Epithelial cell of prostate (primary cell): ENCODE results near the gene ROM1.
"Not testable (repeated sequence)": the region's sequence is repeated elsewhere in the genome, so short reads cannot be mapped to it uniquely, and the experiment has no call there.

Experiments
- DNase-seq: peaks from one replicate; pipeline ENCODE4 v3.0.0-alpha.2; 2011; ENCODE audit warnings: low read depth, low spot score
- H3K27ac ChIP-seq: fragments of 450-650 bp; 2 replicates; pipeline ENCODE4 v1.5.1; 2017; ENCODE audit warnings: mild to moderate bottlenecking

Gene ROM1

GRCh38 chr11:62612366-62613290, at the start of gene ROM1, which contains the start of gene EML3:
TSS of gene ROM1 (plus strand) at chr11:62613257. CDS start at chr11:62613282, 25 bp downstream.
TSS of gene EML3 (minus strand) at chr11:62612775. CDS start at chr11:62612457, 318 bp downstream.
- peak within 1 kb of the TSS; percentile 67 for H3K27ac ChIP-seq
- DNase-seq: no peak

- no peak for DNase-seq
- peak overlapping the region; percentile 12 for H3K27ac ChIP-seq
Observed at GRCh38 chr11:62565100-62565802, 47.8 kb upstream of the ROM1 start.

- H3K27ac ChIP-seq: peak overlapping the region; percentile 12
- DNase-seq: no peak
Observed at GRCh38 chr11:62566247-62566646, 46.8 kb upstream of the ROM1 start.

- H3K27ac ChIP-seq: peak overlapping the region; percentile 8
- no peak for DNase-seq
Observed at GRCh38 chr11:62567018-62567633, 45.9 kb upstream of the ROM1 start.

- peak overlapping the region; percentile 9 for H3K27ac ChIP-seq
- no peak for DNase-seq
Observed at GRCh38 chr11:62569611-62570010, 43.4 kb upstream of the ROM1 start.

- DNase-seq: not testable (repeated sequence)
- H3K27ac ChIP-seq: peak overlapping the region; percentile 9
Observed at GRCh38 chr11:62570903-62571302, 42.2 kb upstream of the ROM1 start.

- H3K27ac ChIP-seq: peak overlapping the region; percentile 78
- not testable (repeated sequence) for DNase-seq
Observed at GRCh38 chr11:62571493-62571892, 41.6 kb upstream of the ROM1 start.

GRCh38 chr11:62572431-62572830, 40.6 kb upstream of the ROM1 start:
- DNase-seq: no peak
- H3K27ac ChIP-seq: peak overlapping the region; percentile 78

- DNase-seq: no peak
- peak overlapping the region; percentile 78 for H3K27ac ChIP-seq
Observed at GRCh38 chr11:62573006-62573591, 40.0 kb upstream of the ROM1 start.

GRCh38 chr11:62573592-62574362, 39.3 kb upstream of the ROM1 start, which contains the start of gene EEF1G:
TSS of gene EEF1G (minus strand) at chr11:62573891. CDS start at chr11:62573842, 49 bp downstream.
- DNase-seq: peak; percentile 99
- peak within 1 kb of the TSS; percentile 78 for H3K27ac ChIP-seq

GRCh38 chr11:62574363-62575071, 38.5 kb upstream of the ROM1 start:
- H3K27ac ChIP-seq: peak overlapping the region; percentile 78
- DNase-seq: no peak

GRCh38 chr11:62575156-62575555, 37.9 kb upstream of the ROM1 start:
- no peak overlapping the region for H3K27ac ChIP-seq
- DNase-seq: no peak

GRCh38 chr11:62575837-62576236, 37.2 kb upstream of the ROM1 start:
- DNase-seq: no peak
- no peak overlapping the region for H3K27ac ChIP-seq

- no peak for DNase-seq
- no peak overlapping the region for H3K27ac ChIP-seq
Observed at GRCh38 chr11:62577046-62577714, 35.9 kb upstream of the ROM1 start.

GRCh38 chr11:62578541-62578940, 34.5 kb upstream of the ROM1 start:
- H3K27ac ChIP-seq: no peak overlapping the region
- DNase-seq: no peak

- DNase-seq: no peak
Observed at GRCh38 chr11:62579252-62579651, 33.8 kb upstream of the ROM1 start.

GRCh38 chr11:62580959-62581715, 31.9 kb upstream of the ROM1 start:
- DNase-seq: no peak
- H3K27ac ChIP-seq: no peak overlapping the region

More at GRCh38 chr11:62579252-62579651, 33.8 kb upstream of the ROM1 start:
- H3K27ac ChIP-seq: no peak overlapping the region

- DNase-seq, H3K27ac ChIP-seq: not testable (repeated sequence)
Observed at GRCh38 chr11:62581735-62582134, 31.3 kb upstream of the ROM1 start.
